Measurements from ENCODE around the gene PLA2G2D. TPM values are rescaled to one million over a fixed set of nuclear protein-coding genes. Genes with fewer than 3 reads are reported as not detected.

The PLA2G2D gene
- total RNA-seq, 1 experiment from 2014 or later = not detected

GRCh38 chr1:20150969-20151368 is 31.6 kb upstream of the PLA2G2D start:
- POLR2A ChIA-PET = interaction anchor here (0.6 kb wide), 1 partner anchor 51 kb away, joined by 3 read pairs; no protein-coding TSS in a partner anchor
- Mint-ChIP-seq H3K9me3 (ENCODE audit: unreplicated experiment) (no peaks in the 10 kb centered on the region), H3K36me3 (ENCODE audit: insufficient read depth, unreplicated experiment) (no peaks in the 10 kb centered on the region), H3K27me3 (ENCODE audit: insufficient read depth, unreplicated experiment) (no peaks in the 10 kb centered on the region), H3K4me1 (ENCODE audit: insufficient read depth, unreplicated experiment) (peaks cover 6% of the 10 kb centered on the region), H3K27ac (ENCODE audit: low read depth, unreplicated experiment) (no peak overlapping the region), H3K4me3 (ENCODE audit: unreplicated experiment) (no peak overlapping the region)
- BruUV-seq (replicated peaks) = no TSS peak
- no peak for TF ChIP-seq CTCF (IDR thresholded peaks at IDR 0.05; ENCODE audit: unreplicated experiment)
- CTCF ChIA-PET = interaction anchor here (0.6 to 5.8 kb wide), 9 partner anchors 9 to 231 kb away, joined by 3 to 76 read pairs (median 9); no protein-coding TSS in a partner anchor
- DNase-seq (ENCODE audit: unreplicated experiment) = no peak
- intact Hi-C loops (cut with micrococcal nuclease) = loop anchor here (5.0 kb wide), 1 partner anchor 389 kb away; no protein-coding TSS in a partner anchor

DNA sequence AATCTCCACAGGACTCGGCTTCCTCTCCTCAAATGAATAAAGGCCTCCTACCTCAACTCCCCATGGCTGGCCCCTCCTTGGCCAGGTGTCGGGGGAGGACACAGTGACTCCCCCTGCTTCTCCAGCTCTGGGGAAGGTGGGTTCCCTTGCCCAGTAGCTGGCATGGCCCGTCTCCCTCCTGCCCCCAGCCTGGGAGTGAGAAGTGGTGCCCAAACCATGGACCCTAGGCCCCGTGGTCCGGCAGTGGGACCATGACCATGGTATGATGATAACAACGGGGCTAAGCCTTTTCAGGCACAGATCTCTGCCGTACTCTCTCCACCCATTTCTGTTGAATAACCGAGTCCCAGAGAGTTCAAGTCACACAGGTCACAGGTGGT is 31.0 kb upstream of the PLA2G2D start:
- no peaks in the 10 kb centered on the region for H3K9me3 Mint-ChIP-seq (ENCODE audit: unreplicated experiment)
- no peak for DNase-seq (ENCODE audit: unreplicated experiment)
- ChIA-PET POLR2A (no interaction called here), CTCF (interaction anchor here (0.6 to 5.8 kb wide), 6 partner anchors 33 to 268 kb away, joined by 3 to 76 read pairs (median 25); partner anchors contain the start of gene OTUD3)
- no peak overlapping the region for H3K27ac Mint-ChIP-seq (ENCODE audit: low read depth, unreplicated experiment)
- intact Hi-C loops (cut with micrococcal nuclease) = loop anchor here (5.0 kb wide), 1 partner anchor 388 kb away; no protein-coding TSS in a partner anchor
- H3K36me3 Mint-ChIP-seq (ENCODE audit: insufficient read depth, unreplicated experiment) = no peaks in the 10 kb centered on the region
- peaks cover 6% of the 10 kb centered on the region for H3K4me1 Mint-ChIP-seq (ENCODE audit: insufficient read depth, unreplicated experiment)
- TF ChIP-seq CTCF (IDR thresholded peaks at IDR 0.05; ENCODE audit: unreplicated experiment) = no peak
- no peaks in the 10 kb centered on the region for H3K27me3 Mint-ChIP-seq (ENCODE audit: insufficient read depth, unreplicated experiment)
- no peak overlapping the region for H3K4me3 Mint-ChIP-seq (ENCODE audit: unreplicated experiment)
- no TSS peak for BruUV-seq (replicated peaks)

- Mint-ChIP-seq H3K27me3 (ENCODE audit: insufficient read depth, unreplicated experiment) (no peaks in the 10 kb centered on the region), H3K9me3 (ENCODE audit: unreplicated experiment) (no peaks in the 10 kb centered on the region), H3K4me3 (ENCODE audit: unreplicated experiment) (no peak overlapping the region), H3K4me1 (ENCODE audit: insufficient read depth, unreplicated experiment) (peaks cover 6% of the 10 kb centered on the region), H3K27ac (ENCODE audit: low read depth, unreplicated experiment) (no peak overlapping the region), H3K36me3 (ENCODE audit: insufficient read depth, unreplicated experiment) (no peaks in the 10 kb centered on the region)
- TF ChIP-seq CTCF (IDR thresholded peaks at IDR 0.05; ENCODE audit: unreplicated experiment) = no peak
- POLR2A ChIA-PET = interaction anchor here (1.0 kb wide), 1 partner anchor 17 kb away, joined by 3 read pairs; no protein-coding TSS in a partner anchor
- intact Hi-C loops (cut with micrococcal nuclease) = loop anchor here (5.0 kb wide), 1 partner anchor 387 kb away; no protein-coding TSS in a partner anchor
- BruUV-seq (replicated peaks) = no TSS peak
- DNase-seq (ENCODE audit: unreplicated experiment) = no peak
- CTCF ChIA-PET = interaction anchor here (0.6 to 5.8 kb wide), 5 partner anchors 43 to 268 kb away, joined by 3 to 76 read pairs (median 41); partner anchors contain the start of gene OTUD3
These were observed 30.4 kb upstream of the PLA2G2D start for GRCh38 chr1:20149601-20150325.

Data from MCF 10A (cell line).